K562 (cell line): Measurements from ENCODE around the gene IFNGR1. TPM values are rescaled to one million over a fixed set of nuclear protein-coding genes. Genes with fewer than 3 reads are reported as not detected.

Source experiments
- CREB1 ChIP-seq, 2 experiments: sonication (generic) in 1 of 2; formaldehyde crosslinking in 1 of 2; IDR thresholded peaks; 2 replicates each; pipeline versions ENCODE4 v1.6.1 to v1.8.0; 2012 to 2022; ENCODE audit warnings: inconsistent platforms in 1 of 2, mild to moderate bottlenecking in 1 of 2, missing genetic modification reagents in 1 of 2, moderate library complexity in 1 of 2
- EHMT2 ChIP-seq: fragments of 450-650 bp; IDR thresholded peaks from 2 replicates; pipeline ENCODE4 v1.6.1; 2018; ENCODE audit warnings: antibody characterized with exemption
- FOSL1 ChIP-seq: fragments of 200-800 bp; sonication (Bioruptor generic); conservative IDR thresholded peaks from 2 replicates; pipeline ENCODE4 v1.6.1; 2016; ENCODE audit warnings: missing genetic modification characterization, missing compliant biosample characterization
- FOXK2 ChIP-seq, 2 experiments: fragments of 450-650 bp; IDR thresholded peaks in 1 of 2; conservative IDR thresholded peaks in 1 of 2; 2 replicates each; pipeline ENCODE4 v1.6.1; 2016; ENCODE audit warnings: low read depth in 2 of 2, mild to moderate bottlenecking in 1 of 2
- KDM1A ChIP-seq, 2 experiments: fragments of 450-650 bp; IDR thresholded peaks; 2 replicates each; pipeline ENCODE4 v1.6.1; 2016; ENCODE audit warnings: mild to moderate bottlenecking in 2 of 2
- MYBL2 ChIP-seq, 2 experiments: fragments of 450-650 bp in 1 of 2; sonication (generic) in 1 of 2; formaldehyde crosslinking in 1 of 2; IDR thresholded peaks; 2 replicates each; pipeline versions ENCODE4 v1.6.1 to v1.8.1; 2017 to 2022; ENCODE audit warnings: borderline replicate concordance in 1 of 2, inconsistent platforms in 1 of 2, low read depth in 1 of 2, mild to moderate bottlenecking in 1 of 2, missing genetic modification reagents in 1 of 2, moderate library complexity in 1 of 2
- NRF1 ChIP-seq, 2 experiments: fragments of 450-650 bp; IDR thresholded peaks in 1 of 2; conservative IDR thresholded peaks in 1 of 2; 2 replicates each; pipeline ENCODE4 v1.6.1; 2014; ENCODE audit warnings: mild to moderate bottlenecking in 2 of 2
- NUFIP1 ChIP-seq: fragments of 450-650 bp; IDR thresholded peaks from 2 replicates; pipeline ENCODE4 v1.6.1; 2018; ENCODE audit not compliant: partially characterized antibody
- PHTF2 ChIP-seq: fragments of 250-450 bp; sonication (Bioruptor Pico); IDR thresholded peaks from 2 replicates; pipeline ENCODE4 v1.5.0; 2021; ENCODE audit warnings: mild to moderate bottlenecking
- POLR2A ChIP-seq: fragments of 450-650 bp; conservative IDR thresholded peaks from 2 replicates; pipeline ENCODE4 v1.6.1; 2016
- PREB ChIP-seq: sonication (generic); formaldehyde crosslinking; IDR thresholded peaks from 2 replicates; pipeline ENCODE4 v1.8.1; 2023; ENCODE audit warnings: mild to moderate bottlenecking, missing genetic modification reagents
- RBM15 ChIP-seq: fragments of 200-400 bp; formaldehyde crosslinking; IDR thresholded peaks from 2 replicates; pipeline ENCODE4 v1.6.1; 2018; ENCODE audit warnings: mild to moderate bottlenecking, low read length, moderate library complexity; ENCODE audit not compliant: insufficient read depth
- SMAD1 ChIP-seq: fragments of 150-350 bp; IDR thresholded peaks from 2 replicates; pipeline ENCODE4 v1.6.1; 2014; ENCODE audit warnings: low read length, low read depth; ENCODE audit not compliant: partially characterized antibody
- TAF7 ChIP-seq: fragments of 450-650 bp; IDR thresholded peaks from 2 replicates; pipeline ENCODE4 v1.6.1; 2016; ENCODE audit warnings: missing genetic modification characterization, missing compliant biosample characterization
- TEAD4 ChIP-seq, 2 experiments: sonication (generic) in 1 of 2; formaldehyde crosslinking in 1 of 2; IDR thresholded peaks; 2 replicates each; pipeline versions ENCODE4 v1.6.1 to v1.8.0; 2012 to 2022; ENCODE audit warnings: borderline replicate concordance in 1 of 2, inconsistent platforms in 1 of 2, low read length in 1 of 2, mild to moderate bottlenecking in 1 of 2, missing genetic modification reagents in 1 of 2
- TGIF2 ChIP-seq: sonication (generic); formaldehyde crosslinking; IDR thresholded peaks from 2 replicates; pipeline ENCODE4 v1.8.1; 2022; ENCODE audit warnings: mild to moderate bottlenecking, missing genetic modification reagents, moderate library complexity
- ZBTB33 ChIP-seq: sonication (generic); formaldehyde crosslinking; IDR thresholded peaks from 2 replicates; pipeline ENCODE4 v1.8.1; 2023; ENCODE audit warnings: mild to moderate bottlenecking, missing genetic modification reagents
- ZBTB7A ChIP-seq: IDR thresholded peaks from 2 replicates; pipeline ENCODE4 v1.6.1; 2011; ENCODE audit warnings: low read depth, mild to moderate bottlenecking, low read length, moderate library complexity, borderline replicate concordance; ENCODE audit not compliant: control insufficient read depth
- ZHX1 ChIP-seq: fragments of 150-350 bp; conservative IDR thresholded peaks from 2 replicates; pipeline ENCODE4 v1.6.1; 2014; ENCODE audit warnings: low read length
- ZNF347 ChIP-seq: fragments of 450-650 bp; formaldehyde crosslinking; IDR thresholded peaks from 2 replicates; pipeline ENCODE4 v1.4.0; 2020; ENCODE audit warnings: low read depth, mild to moderate bottlenecking, moderate library complexity
- ZNF75A ChIP-seq: fragments of 450-650 bp; formaldehyde crosslinking; IDR thresholded peaks from 2 replicates; pipeline ENCODE4 v1.4.0; 2020; ENCODE audit warnings: mild to moderate bottlenecking
- ZNF830 ChIP-seq: fragments of 250-450 bp; sonication (Bioruptor Pico); IDR thresholded peaks from 2 replicates; pipeline ENCODE4 v1.5.0; 2021; ENCODE audit warnings: mild to moderate bottlenecking
- polyA plus RNA-seq, 8 experiments: library from polyadenylated mRNA; depleted of rRNA in 4 of 8; stranded (reverse) in 5 of 8; unstranded in 3 of 8; fragments of >200 nt; fragmentation: Nextera tagmentation in 2 of 8; fragmentation: Illumina TruSeq in 1 of 8; extraction: Ambion mirVana in 2 of 8; extraction: Trizol in 1 of 8; gene quantifications; 2 replicates each; pipeline versions ENCODE4 v1.2.1 to v1.2.3, GENCODE V29; 2011 to 2014; ENCODE audit warnings: inconsistent platforms in 1 of 8, missing spikeins in 1 of 8
- total RNA-seq, 7 experiments: library from RNA; depleted of rRNA in 6 of 7; stranded (reverse); fragments of >200 nt in 6 of 7; fragmentation: Illumina TruSeq in 2 of 7; extraction: Trizol in 2 of 7; gene quantifications; 2 replicates each; pipeline versions ENCODE4 v1.2.1 to v1.2.3, GENCODE V29; 2011 to 2021; ENCODE audit warnings: low replicate concordance in 1 of 7

The IFNGR1 gene
- total and polyA plus RNA-seq, 9 of the 15 experiments (the other 6 are each of a cell fraction or from before 2014, with no cell fraction given): 14.7 to 47.0 (median 26.7) TPM

GRCh38 chr6:137170266-137171052 is 48.7 kb downstream of the IFNGR1 start (continued):
- TF ChIP-seq ZNF830 (no peak), ZBTB33 (no peak), ZNF347 (CRISPR knock-in tag) (no peak), FOXK2 (conservative IDR thresholded peaks at IDR 0.05 in 1 of 2, IDR thresholded peaks at IDR 0.05 in 1 of 2; ENCODE audit: low read depth in 2 of 2) (no peak), PHTF2 (no peak), EHMT2 (0 out of 2 replicates have a peak, but pooled peaks have one; percentile 7), FOSL1 (tag) (peak; percentile 47; the same call in 1 of the 2 replicates), TEAD4 (IDR thresholded peaks at IDR 0.05; ENCODE audit: low read length) (peak; percentile 80), TEAD4 (CRISPR knock-in tag; IDR thresholded peaks at IDR 0.05; ENCODE audit: borderline replicate concordance) (no peak), RBM15 (no peak), TGIF2 (CRISPR knock-in tag) (no peak), NUFIP1 (no peak), ZNF75A (CRISPR knock-in tag) (peak; percentile 60; the same call in 1 of the 2 replicates), MYBL2 (IDR thresholded peaks at IDR 0.05; ENCODE audit: low read depth) (no peak), MYBL2 (CRISPR knock-in tag; IDR thresholded peaks at IDR 0.05; ENCODE audit: borderline replicate concordance) (no peak), ZBTB7A (no peak), CREB1 (IDR thresholded peaks at IDR 0.05) (no peak), CREB1 (CRISPR knock-in tag; IDR thresholded peaks at IDR 0.05) (no peak), NRF1 (conservative IDR thresholded peaks at IDR 0.05 in 1 of 2, IDR thresholded peaks at IDR 0.05 in 1 of 2) (no peak), ZHX1 (no peak), POLR2A (no peak), PREB (CRISPR knock-in tag) (no peak), SMAD1 (no peak), KDM1A (IDR thresholded peaks at IDR 0.05) (no peak), TAF7 (tag) (0 out of 2 replicates have a peak, but pooled peaks have one; percentile 44)
